A673 (cell line): ENCODE results near the gene AGER. TPM values are rescaled to one million over a fixed set of nuclear protein-coding genes. Genes with fewer than 3 reads are reported as not detected.

Experiments
- BruUV-seq: library from RNA; stranded (reverse); fragments of 400-500 nt; replicated peaks from 2 replicates; lab custom pipeline; 2021; lab: Mats Ljungman, UMichigan
- CTCF ChIA-PET: fragments of 300-600 bp; sonication (Branson Sonifier 250); formaldehyde crosslinking; loops from one replicate; lab custom pipeline; 2022; ENCODE audit warnings: antibody characterized with exemption; lab: Charles Lee
- POLR2A ChIA-PET: fragments of 300-600 bp; sonication (Branson Sonifier 250); formaldehyde crosslinking; loops from one replicate; lab custom pipeline; 2022; ENCODE audit warnings: antibody characterized with exemption; ENCODE audit not compliant: low non-redundant PET; lab: Charles Lee
- DNase-seq: peaks from one replicate; pipeline ENCODE4 v3.0.0-alpha.2; 2015; ENCODE audit warnings: low spot score
- H3K27ac ChIP-seq: fragments of 200-600 bp; sonication (generic); 2 replicates; pipeline ENCODE4 v1.5.1; 2016; ENCODE audit warnings: mixed run types, low read depth, mild to moderate bottlenecking, mixed read lengths, antibody characterized with exemption, low read length; ENCODE audit not compliant: poor library complexity, severe bottlenecking
- H3K27me3 ChIP-seq: fragments of 200-600 bp; sonication (generic); replicated peaks from 2 replicates; pipeline ENCODE4 v1.6.1; 2017; ENCODE audit warnings: mixed run types, low read depth, mild to moderate bottlenecking, mixed read lengths, antibody characterized with exemption, low read length; ENCODE audit not compliant: insufficient read depth, poor library complexity
- H3K36me3 ChIP-seq: fragments of 200-600 bp; sonication (generic); 2 replicates; pipeline ENCODE4 v1.6.1; 2016; ENCODE audit warnings: mixed run types, mild to moderate bottlenecking, mixed read lengths, antibody characterized with exemption, low read length; ENCODE audit not compliant: insufficient read depth, poor library complexity, severe bottlenecking
- H3K4me1 ChIP-seq: fragments of 200-600 bp; sonication (generic); 2 replicates; pipeline ENCODE4 v1.6.1; 2017; ENCODE audit warnings: mixed run types, mild to moderate bottlenecking, mixed read lengths, antibody characterized with exemption, low read length; ENCODE audit not compliant: insufficient read depth, poor library complexity, severe bottlenecking
- H3K4me3 ChIP-seq: fragments of 200-600 bp; sonication (generic); 2 replicates; pipeline ENCODE4 v1.5.1; 2016; ENCODE audit warnings: low read depth, mixed run types, mild to moderate bottlenecking, mixed read lengths, low read length; ENCODE audit not compliant: poor library complexity, severe bottlenecking
- H3K9me3 ChIP-seq: fragments of 200-600 bp; sonication (generic); 2 replicates; pipeline ENCODE4 v1.6.1; 2016; ENCODE audit warnings: mixed run types, low read depth, mild to moderate bottlenecking, mixed read lengths, antibody characterized with exemption, low read length; ENCODE audit not compliant: poor library complexity, severe bottlenecking
- EZH2 ChIP-seq: fragments of 200-600 bp; sonication (generic); IDR thresholded peaks from 2 replicates; pipeline ENCODE4 v1.6.1; 2017; ENCODE audit warnings: borderline replicate concordance, low read depth, mild to moderate bottlenecking, mixed read lengths, antibody characterized with exemption, low read length; ENCODE audit not compliant: poor library complexity, severe bottlenecking
- intact Hi-C: fragments of 100-400 bp; cut with micrococcal nuclease; formaldehyde crosslinking; loops from one replicate; pipeline ENCODE4 v1.10.0; 2022; ENCODE audit not compliant: unreplicated experiment
- total RNA-seq: library from RNA; stranded (reverse); gene quantifications from 2 replicates; pipeline ENCODE4 v1.2.3, GENCODE V29; 2021
- TF ChIP-seq, protein P1 (sequence below): fragments of 300-800, 200-600 bp; sonication (generic); conservative IDR thresholded peaks from 2 replicates; pipeline ENCODE4 v1.5.1; 2017; ENCODE audit warnings: low read depth, mild to moderate bottlenecking, antibody characterized with exemption, low read length, moderate library complexity, mixed read lengths

The AGER gene
- total RNA-seq, 1 experiment from 2014 or later: 13.3 TPM

DNA sequence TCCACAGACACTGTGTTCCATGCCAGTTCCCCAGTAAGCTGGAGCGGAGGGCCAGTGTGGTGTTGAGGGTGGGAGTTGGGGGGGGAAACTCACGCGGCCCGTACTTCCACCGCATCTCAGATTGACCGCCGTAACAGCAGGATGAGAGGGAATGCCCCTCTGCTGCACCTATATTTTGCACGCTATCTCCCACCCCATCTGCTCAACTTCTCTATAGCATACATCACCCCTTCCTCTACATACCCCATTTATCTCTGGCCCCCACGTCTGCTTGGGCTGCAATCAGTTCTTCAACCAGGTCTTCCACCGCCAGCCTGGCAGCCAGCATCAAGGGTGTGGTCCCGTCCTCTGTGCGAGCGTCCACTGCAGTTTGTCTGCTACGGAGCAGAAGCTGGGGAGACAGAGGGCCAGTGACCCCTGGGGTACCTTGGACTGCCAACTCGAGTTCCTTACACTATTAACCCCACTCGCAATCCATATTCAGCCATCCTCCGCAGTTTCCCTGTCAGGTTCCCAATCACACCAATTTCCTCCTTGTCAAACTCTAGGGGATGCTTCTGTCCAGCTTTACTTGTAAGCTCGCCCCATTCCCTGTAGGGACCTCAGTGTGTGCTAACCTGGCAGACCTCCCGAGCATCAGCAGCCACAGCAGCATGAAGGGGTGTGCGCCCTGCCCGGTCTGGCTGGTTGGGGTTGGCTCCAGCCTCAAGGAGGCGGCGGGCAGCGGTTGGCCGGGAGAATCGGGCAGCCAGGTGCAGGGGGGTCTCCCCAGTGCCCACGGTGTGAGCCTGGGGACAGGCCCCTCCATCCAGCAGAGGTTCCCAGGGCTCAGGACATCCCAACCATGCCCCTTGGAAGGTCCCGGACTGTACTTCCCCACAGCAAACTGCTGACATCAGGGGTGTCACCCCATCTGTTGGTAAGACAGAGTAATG is 12.9 kb upstream of the AGER start:
- BruUV-seq: TSS peak; percentile 75
- no peak for DNase-seq
- no peaks in the 10 kb centered on the region for H3K27me3 ChIP-seq
- peaks cover 34% of the 10 kb centered on the region for H3K4me1 ChIP-seq
- TF ChIP-seq, protein P1, sequence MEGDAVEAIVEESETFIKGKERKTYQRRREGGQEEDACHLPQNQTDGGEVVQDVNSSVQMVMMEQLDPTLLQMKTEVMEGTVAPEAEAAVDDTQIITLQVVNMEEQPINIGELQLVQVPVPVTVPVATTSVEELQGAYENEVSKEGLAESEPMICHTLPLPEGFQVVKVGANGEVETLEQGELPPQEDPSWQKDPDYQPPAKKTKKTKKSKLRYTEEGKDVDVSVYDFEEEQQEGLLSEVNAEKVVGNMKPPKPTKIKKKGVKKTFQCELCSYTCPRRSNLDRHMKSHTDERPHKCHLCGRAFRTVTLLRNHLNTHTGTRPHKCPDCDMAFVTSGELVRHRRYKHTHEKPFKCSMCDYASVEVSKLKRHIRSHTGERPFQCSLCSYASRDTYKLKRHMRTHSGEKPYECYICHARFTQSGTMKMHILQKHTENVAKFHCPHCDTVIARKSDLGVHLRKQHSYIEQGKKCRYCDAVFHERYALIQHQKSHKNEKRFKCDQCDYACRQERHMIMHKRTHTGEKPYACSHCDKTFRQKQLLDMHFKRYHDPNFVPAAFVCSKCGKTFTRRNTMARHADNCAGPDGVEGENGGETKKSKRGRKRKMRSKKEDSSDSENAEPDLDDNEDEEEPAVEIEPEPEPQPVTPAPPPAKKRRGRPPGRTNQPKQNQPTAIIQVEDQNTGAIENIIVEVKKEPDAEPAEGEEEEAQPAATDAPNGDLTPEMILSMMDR: no peak
- TF ChIP-seq EZH2: no peak
- peak overlapping the region; percentile 99 for H3K27ac ChIP-seq
- H3K9me3 ChIP-seq: no peaks in the 10 kb centered on the region
- POLR2A ChIA-PET: no interaction called here
- intact Hi-C loops: no loop called here
- CTCF ChIA-PET: no interaction called here
- H3K36me3 ChIP-seq: no peaks in the 10 kb centered on the region
- peak overlapping the region; percentile 64 for H3K4me3 ChIP-seq

- ChIA-PET CTCF (interaction anchor here (0.6 to 1.0 kb wide), 4 partner anchors 19 to 174 kb away, joined by 3 to 4 read pairs (median 4); partner anchors contain the start of gene EGFL8), POLR2A (interaction anchor here (0.5 to 1.0 kb wide), 5 partner anchors 59 to 776 kb away, joined by 3 to 8 read pairs (median 4); no protein-coding TSS in a partner anchor)
- Histone ChIP-seq H3K4me1 (peaks cover 35% of the 10 kb centered on the region), H3K36me3 (no peaks in the 10 kb centered on the region), H3K27me3 (no peaks in the 10 kb centered on the region), H3K9me3 (no peaks in the 10 kb centered on the region), H3K4me3 (peak overlapping the region; percentile 64), H3K27ac (peak overlapping the region; percentile 99)
- peak; percentile 92 for DNase-seq
- no TSS peak for BruUV-seq
- intact Hi-C loops: loop anchor here (1.0 to 2.0 kb wide), 2 partner anchors 67 to 77 kb away; partner anchors contain the start of gene ATF6B
- TF ChIP-seq, protein P1: no peak
- no peak for TF ChIP-seq EZH2
These were observed 12.0 kb upstream of the AGER start for GRCh38 chr6:32195902-32196681.

- CTCF ChIA-PET: interaction anchor here (0.6 to 1.0 kb wide), 4 partner anchors 18 to 174 kb away, joined by 3 to 4 read pairs (median 4); partner anchors contain the start of gene EGFL8
- Histone ChIP-seq H3K27ac (peak overlapping the region; percentile 99), H3K4me1 (peaks cover 41% of the 10 kb centered on the region), H3K36me3 (no peaks in the 10 kb centered on the region), H3K9me3 (no peaks in the 10 kb centered on the region), H3K27me3 (no peaks in the 10 kb centered on the region), H3K4me3 (peak overlapping the region; percentile 64)
- POLR2A ChIA-PET: interaction anchor here (0.5 to 1.0 kb wide), 4 partner anchors 60 to 776 kb away, joined by 3 to 4 read pairs (median 4); no protein-coding TSS in a partner anchor
- peak; percentile 100 for DNase-seq
- BruUV-seq: no TSS peak
- intact Hi-C loops: loop anchor here (1.0 to 2.0 kb wide), 2 partner anchors 67 to 76 kb away; partner anchors contain the start of gene ATF6B
- no peak for TF ChIP-seq EZH2
- TF ChIP-seq, protein P1: peak; percentile 12; the same call in 1 of the 2 replicates
These were observed 11.5 kb upstream of the AGER start for GRCh38 chr6:32195652-32195901.
